ENCODE data around the gene ACTRT2. TPM values are rescaled to one million over a fixed set of nuclear protein-coding genes. Genes with fewer than 3 reads are reported as not detected.

The ACTRT2 gene
- total and polyA plus RNA-seq, 10 of the 15 experiments (the other 5 are each of a cell fraction or from before 2014, with no cell fraction given) = not detected

GRCh38 chr1:3030663-3031381 lies 9.6 kb downstream of the ACTRT2 start:
- intact Hi-C loops (cut with micrococcal nuclease; ENCODE audit: unreplicated experiment) (no loop called here), in situ Hi-C loops (cut with MboI) (no loop called here)
- no peaks in the 10 kb centered on the region for H3K27me3 ChIP-seq (replicated peaks in 1 of 2; ENCODE audit: control insufficient read depth in 2 of 2, insufficient read depth in 2 of 2, low read length in 1 of 2)
- ChIA-PET POLR2A (no interaction called here), SMC1A (ENCODE audit: uncharacterized antibody, unreplicated experiment) (no interaction called here), CTCF (no interaction called here), RAD21 (ENCODE audit: unreplicated experiment) (no interaction called here)
- H3K79me2 ChIP-seq (ENCODE audit: control insufficient read depth, insufficient read depth, low read length) = no peaks in the 10 kb centered on the region
- ATAC-seq = no peak
- no TSS peak for BruUV-seq (replicated peaks)
- no peak overlapping the region for H3K4me2 ChIP-seq (ENCODE audit: control insufficient read depth, insufficient read depth)
- FAIRE-seq = no peak
- DNase-seq (ENCODE audit: low read depth, low spot score) = no peak
- H3K4me1 ChIP-seq (ENCODE audit: control insufficient read depth, insufficient read depth, low read length) = no peaks in the 10 kb centered on the region
- H4K20me1 ChIP-seq (ENCODE audit: control insufficient read depth, insufficient read depth) = no peaks in the 10 kb centered on the region
- WGBS (ENCODE audit: insufficient coverage, insufficient replicate concordance, low lambda C conversion rate, missing lambda C conversion rate) = 48% methylated on average over 20 of the region's 22 CpGs
- no peaks in the 10 kb centered on the region for H3K9me3 ChIP-seq (replicated peaks; ENCODE audit: control insufficient read depth, insufficient read depth, low read length)
- no peak overlapping the region for H2AFZ ChIP-seq (ENCODE audit: control insufficient read depth, low read depth, low read length)
- no peak overlapping the region for H3K4me3 ChIP-seq
- no peak overlapping the region for H3K9ac ChIP-seq (ENCODE audit: control insufficient read depth, insufficient read depth, low read length)
- no peak overlapping the region for H3K27ac ChIP-seq (ENCODE audit: control insufficient read depth, insufficient read depth)
- H3K36me3 ChIP-seq (ENCODE audit: control insufficient read depth in 2 of 2, insufficient read depth in 2 of 2, low read length in 1 of 2) = no peaks in the 10 kb centered on the region
- TF ChIP-seq FOS (IDR thresholded peaks at IDR 0.05; ENCODE audit: borderline replicate concordance, extremely low read depth, insufficient read length) (no peak), SRF (IDR thresholded peaks at IDR 0.05; ENCODE audit: low read depth in 2 of 2, low read length in 2 of 2) (no peak), HDGF (IDR thresholded peaks at IDR 0.05) (no peak), HDAC6 (IDR thresholded peaks at IDR 0.05; ENCODE audit: unreplicated experiment) (no peak), FOXK2 (IDR thresholded peaks at IDR 0.05) (no peak), SMARCA5 (IDR thresholded peaks at IDR 0.05) (no peak), WRNIP1 (IDR thresholded peaks at IDR 0.05; ENCODE audit: borderline replicate concordance, low read depth, low read length) (no peak), ZNF24 (IDR thresholded peaks at IDR 0.05) (no peak), JUND (IDR thresholded peaks at IDR 0.05; ENCODE audit: low read depth, low read length) (no peak), CBX5 (IDR thresholded peaks at IDR 0.05; ENCODE audit: low read depth) (no peak), NFYA (IDR thresholded peaks at IDR 0.05; ENCODE audit: borderline replicate concordance, low read depth, low read length) (no peak), ZSCAN29 (IDR thresholded peaks at IDR 0.05) (no peak), YBX1 (IDR thresholded peaks at IDR 0.05) (no peak), SMAD1 (IDR thresholded peaks at IDR 0.05; ENCODE audit: low read depth, partially characterized antibody) (no peak), POLR2AphosphoS5 (IDR thresholded peaks at IDR 0.05; ENCODE audit: low read length) (no peak), KLF5 (IDR thresholded peaks at IDR 0.05; ENCODE audit: partially characterized antibody) (no peak), NR2C1 (IDR thresholded peaks at IDR 0.05) (no peak)
- TF ChIP-seq, protein P1, sequence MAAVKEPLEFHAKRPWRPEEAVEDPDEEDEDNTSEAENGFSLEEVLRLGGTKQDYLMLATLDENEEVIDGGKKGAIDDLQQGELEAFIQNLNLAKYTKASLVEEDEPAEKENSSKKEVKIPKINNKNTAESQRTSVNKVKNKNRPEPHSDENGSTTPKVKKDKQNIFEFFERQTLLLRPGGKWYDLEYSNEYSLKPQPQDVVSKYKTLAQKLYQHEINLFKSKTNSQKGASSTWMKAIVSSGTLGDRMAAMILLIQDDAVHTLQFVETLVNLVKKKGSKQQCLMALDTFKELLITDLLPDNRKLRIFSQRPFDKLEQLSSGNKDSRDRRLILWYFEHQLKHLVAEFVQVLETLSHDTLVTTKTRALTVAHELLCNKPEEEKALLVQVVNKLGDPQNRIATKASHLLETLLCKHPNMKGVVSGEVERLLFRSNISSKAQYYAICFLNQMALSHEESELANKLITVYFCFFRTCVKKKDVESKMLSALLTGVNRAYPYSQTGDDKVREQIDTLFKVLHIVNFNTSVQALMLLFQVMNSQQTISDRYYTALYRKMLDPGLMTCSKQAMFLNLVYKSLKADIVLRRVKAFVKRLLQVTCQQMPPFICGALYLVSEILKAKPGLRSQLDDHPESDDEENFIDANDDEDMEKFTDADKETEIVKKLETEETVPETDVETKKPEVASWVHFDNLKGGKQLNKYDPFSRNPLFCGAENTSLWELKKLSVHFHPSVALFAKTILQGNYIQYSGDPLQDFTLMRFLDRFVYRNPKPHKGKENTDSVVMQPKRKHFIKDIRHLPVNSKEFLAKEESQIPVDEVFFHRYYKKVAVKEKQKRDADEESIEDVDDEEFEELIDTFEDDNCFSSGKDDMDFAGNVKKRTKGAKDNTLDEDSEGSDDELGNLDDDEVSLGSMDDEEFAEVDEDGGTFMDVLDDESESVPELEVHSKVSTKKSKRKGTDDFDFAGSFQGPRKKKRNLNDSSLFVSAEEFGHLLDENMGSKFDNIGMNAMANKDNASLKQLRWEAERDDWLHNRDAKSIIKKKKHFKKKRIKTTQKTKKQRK (IDR thresholded peaks at IDR 0.05; ENCODE audit: low read depth, low read length) = no peak

Measured in GM12878 (cell line).